Keratinocyte (primary cell): Measurements from ENCODE around the gene MAGOHB. TPM values are rescaled to one million over a fixed set of nuclear protein-coding genes. Genes with fewer than 3 reads are reported as not detected.

Experiments used
- DNase-seq: peaks from one replicate; pipeline ENCODE4 v3.0.0-alpha.2; 2011; ENCODE audit warnings: low read depth, missing footprints, low spot score
- FAIRE-seq: peaks from 2 replicates; lab custom pipeline; 2011; peaks lifted over from hg19 to GRCh38; lab: Jason Lieb, UNC
- H2AFZ ChIP-seq: 2 replicates; pipeline ENCODE4 v1.6.0; 2012; ENCODE audit warnings: low read length, control low read depth, inconsistent platforms; ENCODE audit not compliant: control insufficient read depth
- H3K27ac ChIP-seq: 2 replicates; pipeline ENCODE4 v1.5.1; 2011; ENCODE audit warnings: low read length; ENCODE audit not compliant: control insufficient read depth, insufficient read depth
- H3K27me3 ChIP-seq: 3 replicates; pipeline ENCODE4 v1.6.0; 2011; ENCODE audit warnings: low read length; ENCODE audit not compliant: control insufficient read depth, insufficient read depth; ENCODE audit errors: extremely low read depth
- H3K36me3 ChIP-seq, 2 experiments: 2 replicates in 1 of 2; 3 replicates in 1 of 2; pipeline ENCODE4 v1.5.1; 2011; ENCODE audit warnings: low read length in 2 of 2, mild to moderate bottlenecking in 1 of 2; ENCODE audit not compliant: control insufficient read depth in 2 of 2, insufficient read depth in 2 of 2; ENCODE audit errors: extremely low read depth in 1 of 2
- H3K4me1 ChIP-seq: 3 replicates; pipeline ENCODE4 v1.5.1; 2011; ENCODE audit warnings: low read length; ENCODE audit not compliant: control insufficient read depth, insufficient read depth; ENCODE audit errors: extremely low read depth
- H3K4me2 ChIP-seq: 3 replicates; pipeline ENCODE4 v1.6.0; 2011; ENCODE audit warnings: low read depth, low read length; ENCODE audit not compliant: control insufficient read depth, insufficient read depth; ENCODE audit errors: extremely low read depth
- H3K4me3 ChIP-seq, 3 experiments: fragments of 200-600 bp in 1 of 3; sonication (generic) in 1 of 3; 2 replicates in 2 of 3; 3 replicates in 1 of 3; pipeline ENCODE4 v1.5.1; 2011 to 2016; ENCODE audit warnings: low read length in 3 of 3, mild to moderate bottlenecking in 3 of 3, control low read depth in 2 of 3, inconsistent platforms in 1 of 3, low read depth in 1 of 3, mixed read lengths in 1 of 3, mixed run types in 1 of 3, moderate library complexity in 1 of 3; ENCODE audit not compliant: control insufficient read depth in 2 of 3, insufficient read depth in 2 of 3; ENCODE audit errors: extremely low read depth in 1 of 3
- H3K79me2 ChIP-seq: 2 replicates; pipeline ENCODE4 v1.6.0; 2012; ENCODE audit warnings: low read length; ENCODE audit not compliant: control insufficient read depth, insufficient read depth
- H3K9ac ChIP-seq: 3 replicates; pipeline ENCODE4 v1.6.0; 2011; ENCODE audit warnings: low read length; ENCODE audit not compliant: control insufficient read depth, insufficient read depth; ENCODE audit errors: extremely low read depth
- H3K9me1 ChIP-seq: 3 replicates; pipeline ENCODE4 v1.6.0; 2011; ENCODE audit warnings: low read length; ENCODE audit not compliant: control insufficient read depth, insufficient read depth; ENCODE audit errors: extremely low read depth
- H3K9me3 ChIP-seq: 2 replicates; pipeline ENCODE4 v1.5.1; 2012; ENCODE audit warnings: low read depth, low read length; ENCODE audit not compliant: control insufficient read depth
- H4K20me1 ChIP-seq: 3 replicates; pipeline ENCODE4 v1.6.0; 2011; ENCODE audit warnings: low read length; ENCODE audit not compliant: control insufficient read depth, insufficient read depth; ENCODE audit errors: extremely low read depth
- CTCF ChIP-seq, 3 experiments: IDR thresholded peaks in 1 of 3; conservative IDR thresholded peaks in 1 of 3; optimal IDR thresholded peaks in 1 of 3; 2 replicates in 2 of 3; 3 replicates in 1 of 3; pipeline versions ENCODE3 to v1.5.1; 2011; ENCODE audit warnings: low read length in 3 of 3, mild to moderate bottlenecking in 3 of 3, moderate library complexity in 2 of 3, control low read depth in 1 of 3, inconsistent platforms in 1 of 3; ENCODE audit not compliant: insufficient read depth in 2 of 3; ENCODE audit errors: extremely low read depth in 1 of 3
- EZH2 ChIP-seq: IDR thresholded peaks from one replicate; pipeline ENCODE4 v1.6.1; 2012; ENCODE audit warnings: inconsistent platforms, mild to moderate bottlenecking, low read length, moderate library complexity
- dilution Hi-C: fragments of 300-500 bp; cut with MboI; formaldehyde crosslinking; loops from one replicate; pipeline ENCODE4 v1.7.0; 2020; ENCODE audit warnings: low sequenced_read_pairs; ENCODE audit not compliant: extremely low pct_ligation_motif_present
- polyA plus RNA-seq, 5 experiments: library from polyadenylated mRNA; depleted of rRNA in 3 of 5; stranded (reverse) in 3 of 5; stranded (forward) in 1 of 5; unstranded in 1 of 5; fragments of >200 nt; gene quantifications; 1 replicate in 1 of 5; 2 replicates in 3 of 5; 3 replicates in 1 of 5; pipeline versions ENCODE4 v1.2.1 to v1.2.3, GENCODE V29; 2011 to 2012; ENCODE audit warnings: missing spikeins in 2 of 5, low read depth in 1 of 5, low replicate concordance in 1 of 5

MAGOHB gene
- polyA plus RNA-seq, 1 donor (not counting 4 experiments of a cell fraction or from before 2014, with no cell fraction given), result 34.2 TPM

- H3K79me2 ChIP-seq, result no peaks in the 10 kb centered on the region
- no peaks in the 10 kb centered on the region for H3K4me1 ChIP-seq
- no peaks in the 10 kb centered on the region for H3K9me3 ChIP-seq
- TF ChIP-seq CTCF (optimal IDR thresholded peaks at IDR 0.05 in 1 of 3, IDR thresholded peaks at IDR 0.05 in 1 of 3, conservative IDR thresholded peaks at IDR 0.05 in 1 of 3; ENCODE audit: extremely low read depth in 1 of 3, insufficient read depth in 2 of 3, low read length in 3 of 3), result no peak
- dilution Hi-C loops, result no loop called here
- H3K9ac ChIP-seq, result no peak overlapping the region
- no peak overlapping the region for H2AFZ ChIP-seq
- H4K20me1 ChIP-seq, result no peaks in the 10 kb centered on the region
- no peaks in the 10 kb centered on the region for H3K9me1 ChIP-seq
- no peaks in the 10 kb centered on the region for H3K36me3 ChIP-seq
- no peaks in the 10 kb centered on the region for H3K27me3 ChIP-seq
- H3K27ac ChIP-seq, result no peak overlapping the region
- DNase-seq (no peak), FAIRE-seq (no peak)
- H3K4me2 ChIP-seq, result no peak overlapping the region
- H3K4me3 ChIP-seq, result no peak overlapping the region
Observed at GRCh38 chr12:10558789-10559188, 54.6 kb downstream of the MAGOHB start.

- no peaks in the 10 kb centered on the region for H3K79me2 ChIP-seq
- no peak overlapping the region for H3K27ac ChIP-seq
- no peak for FAIRE-seq
- no peak for TF ChIP-seq EZH2
- no peak for TF ChIP-seq CTCF (optimal IDR thresholded peaks at IDR 0.05 in 1 of 3, IDR thresholded peaks at IDR 0.05 in 1 of 3, conservative IDR thresholded peaks at IDR 0.05 in 1 of 3; ENCODE audit: extremely low read depth in 1 of 3, insufficient read depth in 2 of 3, low read length in 3 of 3)
- H4K20me1 ChIP-seq, result no peaks in the 10 kb centered on the region
- no peak overlapping the region for H3K9ac ChIP-seq
- no peak for DNase-seq
- no peaks in the 10 kb centered on the region for H3K36me3 ChIP-seq
- H2AFZ ChIP-seq, result no peak overlapping the region
- H3K9me1 ChIP-seq, result no peaks in the 10 kb centered on the region
- H3K4me2 ChIP-seq, result no peak overlapping the region
- H3K27me3 ChIP-seq, result no peaks in the 10 kb centered on the region
- H3K9me3 ChIP-seq, result no peaks in the 10 kb centered on the region
- no peak overlapping the region for H3K4me3 ChIP-seq
- dilution Hi-C loops, result no loop called here
- no peaks in the 10 kb centered on the region for H3K4me1 ChIP-seq
Observed at GRCh38 chr12:10558301-10558700, 55.1 kb downstream of the MAGOHB start.
